DOHH2 (cell line): Measurements from ENCODE around the gene PCDH7.

ENCODE experiments used
- CTCF ChIP-seq: fragments of 200-600 bp; sonication (generic); IDR thresholded peaks from one replicate; pipeline ENCODE4 v1.5.1; 2014; ENCODE audit warnings: antibody characterized with exemption, mild to moderate bottlenecking, low read depth, low read length; ENCODE audit not compliant: poor library complexity, severe bottlenecking
- EZH2phosphoT487 ChIP-seq: fragments of 200-600 bp; sonication (generic); IDR thresholded peaks from 2 replicates; pipeline ENCODE4 v1.6.1; 2017; ENCODE audit warnings: borderline replicate concordance, mild to moderate bottlenecking, antibody characterized with exemption, low read length, moderate library complexity, mixed read lengths

GRCh38 chr4:30725562-30725961 is 5.4 kb downstream of the PCDH7 start:
- TF ChIP-seq CTCF (no peak), EZH2phosphoT487 (no peak)
